Measurements from ENCODE around the gene PSENEN.

DNA sequence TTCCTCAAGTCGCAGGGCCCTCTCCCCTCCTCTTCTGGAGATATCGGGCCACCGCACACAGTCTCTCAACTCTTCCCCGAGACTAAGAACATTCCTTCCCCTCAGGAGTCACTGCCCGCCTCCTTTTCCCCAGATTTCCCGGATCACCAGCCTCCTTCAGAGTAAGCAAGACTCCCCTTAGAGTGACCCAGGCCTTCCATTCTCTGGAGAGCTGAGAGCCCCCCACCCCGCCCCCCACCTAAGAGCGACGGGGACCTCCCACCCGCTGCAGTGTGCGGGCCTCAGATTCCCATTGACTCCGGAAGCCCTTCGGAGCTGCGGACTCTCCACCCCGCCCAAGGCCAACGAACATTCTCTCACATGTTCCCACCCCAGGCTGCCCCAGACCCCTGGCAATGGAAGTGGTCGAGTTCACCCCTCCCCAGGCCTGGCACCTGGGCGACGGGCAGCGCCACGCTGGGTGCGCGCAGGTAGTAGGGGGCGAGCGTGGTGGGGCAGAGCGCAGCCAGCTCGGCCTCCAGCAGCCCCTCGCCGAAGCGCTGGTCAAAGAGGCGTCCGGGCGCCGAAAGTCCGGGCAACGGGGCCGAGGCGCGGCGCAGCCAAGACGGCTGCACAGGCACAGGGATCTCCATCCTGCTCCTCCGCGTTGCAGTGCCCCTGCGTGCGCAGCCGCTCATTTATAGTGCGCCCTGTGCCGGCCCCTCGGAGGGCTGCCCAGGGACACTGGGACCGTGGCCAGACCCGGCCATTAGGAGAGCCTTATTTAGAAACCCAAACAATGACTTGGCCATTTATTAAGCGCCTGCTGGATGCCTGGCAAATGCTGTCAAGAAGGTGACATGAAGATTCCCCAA lies 11.2 kb downstream of the PSENEN start, which contains the start of gene HSPB6:
- TF ChIP-seq POLR2A (IDR thresholded peaks at IDR 0.05) (peak; percentile 69), CTCF (IDR thresholded peaks at IDR 0.05) (no peak)
